ENCODE data around the gene CYP27B1.

DNA sequence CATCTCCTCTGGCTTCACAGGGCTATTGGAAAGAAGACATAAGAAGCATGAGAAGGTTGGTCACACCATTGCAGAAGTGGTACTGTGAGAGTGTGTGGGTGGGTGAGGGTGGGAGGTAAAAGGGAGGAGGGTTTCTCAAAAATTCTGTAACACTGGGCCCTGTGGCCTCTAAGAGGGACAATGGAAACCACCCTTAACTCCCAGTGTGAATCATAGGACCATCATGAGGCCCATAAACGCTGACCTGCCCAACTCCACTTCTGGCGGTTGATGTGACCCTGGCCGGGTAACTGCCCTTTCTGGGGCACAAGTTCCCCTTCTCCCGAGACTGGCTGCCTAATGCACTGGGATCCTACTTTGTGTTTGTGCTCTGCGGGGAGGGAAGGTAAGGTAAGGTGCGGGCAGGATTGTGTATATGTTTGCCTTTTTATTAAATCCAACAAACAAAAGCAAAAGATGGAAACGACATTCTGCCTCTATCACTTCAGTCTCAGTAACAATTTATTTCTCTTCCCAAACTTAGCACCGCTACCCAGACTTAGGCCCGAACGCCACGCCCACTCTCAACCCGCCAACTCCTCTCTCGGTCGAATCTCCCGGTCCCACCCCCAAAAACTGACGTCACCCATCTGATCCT is 4.5 kb upstream of the CYP27B1 start:
- TF ChIP-seq, protein P1, sequence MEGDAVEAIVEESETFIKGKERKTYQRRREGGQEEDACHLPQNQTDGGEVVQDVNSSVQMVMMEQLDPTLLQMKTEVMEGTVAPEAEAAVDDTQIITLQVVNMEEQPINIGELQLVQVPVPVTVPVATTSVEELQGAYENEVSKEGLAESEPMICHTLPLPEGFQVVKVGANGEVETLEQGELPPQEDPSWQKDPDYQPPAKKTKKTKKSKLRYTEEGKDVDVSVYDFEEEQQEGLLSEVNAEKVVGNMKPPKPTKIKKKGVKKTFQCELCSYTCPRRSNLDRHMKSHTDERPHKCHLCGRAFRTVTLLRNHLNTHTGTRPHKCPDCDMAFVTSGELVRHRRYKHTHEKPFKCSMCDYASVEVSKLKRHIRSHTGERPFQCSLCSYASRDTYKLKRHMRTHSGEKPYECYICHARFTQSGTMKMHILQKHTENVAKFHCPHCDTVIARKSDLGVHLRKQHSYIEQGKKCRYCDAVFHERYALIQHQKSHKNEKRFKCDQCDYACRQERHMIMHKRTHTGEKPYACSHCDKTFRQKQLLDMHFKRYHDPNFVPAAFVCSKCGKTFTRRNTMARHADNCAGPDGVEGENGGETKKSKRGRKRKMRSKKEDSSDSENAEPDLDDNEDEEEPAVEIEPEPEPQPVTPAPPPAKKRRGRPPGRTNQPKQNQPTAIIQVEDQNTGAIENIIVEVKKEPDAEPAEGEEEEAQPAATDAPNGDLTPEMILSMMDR (IDR thresholded peaks at IDR 0.05), result no peak
- no peak for TF ChIP-seq POLR2A (IDR thresholded peaks at IDR 0.05)

Measured in uterus (tissue), 2 donors.